ENCODE results near the gene HCN2.

The HCN2 gene

GRCh38 chr19:576768-577438 lies 12.8 kb upstream of the HCN2 start:
- no peak for TF ChIP-seq CTCF (IDR thresholded peaks at IDR 0.05; ENCODE audit: insufficient read depth, low read length, poor library complexity, severe bottlenecking)
- TF ChIP-seq EZH2phosphoT487 (conservative IDR thresholded peaks at IDR 0.05; ENCODE audit: low read length): no peak
- Histone ChIP-seq H3K9me3 (ENCODE audit: insufficient read depth, low read length) (no peaks in the 10 kb centered on the region), H3K27ac (ENCODE audit: low read depth, low read length) (no peak overlapping the region), H3K36me3 (ENCODE audit: low read length) (no peaks in the 10 kb centered on the region), H3K9ac (ENCODE audit: low read length) (no peak overlapping the region), H2AFZ (ENCODE audit: low read depth, low read length, severe bottlenecking) (no peak overlapping the region), H3K79me2 (ENCODE audit: insufficient read depth, low read length) (peaks cover 66% of the 10 kb centered on the region), H4K20me1 (ENCODE audit: low read depth, low read length) (no peaks in the 10 kb centered on the region), H3K27me3 (ENCODE audit: low read length) (no peaks in the 10 kb centered on the region), H3F3A (ENCODE audit: insufficient read depth) (peaks cover 3% of the 10 kb centered on the region; the same call in 1 of the 2 replicates), H3K4me3 (ENCODE audit: insufficient read depth, low read length, poor library complexity, severe bottlenecking) (no peak overlapping the region), H3K9me2 (replicated peaks; ENCODE audit: insufficient read depth, low read length) (no peaks in the 10 kb centered on the region), H3K4me2 (ENCODE audit: low read depth, low read length, poor library complexity, severe bottlenecking) (no peak overlapping the region)

GRCh38 chr19:577439-578392 lies 12.0 kb upstream of the HCN2 start:
- no peak overlapping the region for H2AFZ ChIP-seq (ENCODE audit: low read depth, low read length, severe bottlenecking)
- no peaks in the 10 kb centered on the region for H3F3A ChIP-seq (ENCODE audit: insufficient read depth)
- peaks cover 65% of the 10 kb centered on the region for H3K79me2 ChIP-seq (ENCODE audit: insufficient read depth, low read length)
- TF ChIP-seq EZH2phosphoT487 (conservative IDR thresholded peaks at IDR 0.05; ENCODE audit: low read length): no peak
- no peak for TF ChIP-seq CTCF (IDR thresholded peaks at IDR 0.05; ENCODE audit: insufficient read depth, low read length, poor library complexity, severe bottlenecking)
- no peaks in the 10 kb centered on the region for H3K27me3 ChIP-seq (ENCODE audit: low read length)
- no peak overlapping the region for H3K4me2 ChIP-seq (ENCODE audit: low read depth, low read length, poor library complexity, severe bottlenecking)
- no peaks in the 10 kb centered on the region for H3K36me3 ChIP-seq (ENCODE audit: low read length)
- no peak overlapping the region for H3K9ac ChIP-seq (ENCODE audit: low read length)
- no peaks in the 10 kb centered on the region for H3K9me3 ChIP-seq (ENCODE audit: insufficient read depth, low read length)
- H4K20me1 ChIP-seq (ENCODE audit: low read depth, low read length): no peaks in the 10 kb centered on the region
- no peak overlapping the region for H3K27ac ChIP-seq (ENCODE audit: low read depth, low read length)
- no peaks in the 10 kb centered on the region for H3K9me2 ChIP-seq (replicated peaks; ENCODE audit: insufficient read depth, low read length)
- no peak overlapping the region for H3K4me3 ChIP-seq (ENCODE audit: insufficient read depth, low read length, poor library complexity, severe bottlenecking)

GRCh38 chr19:579111-579841 lies 10.4 kb upstream of the HCN2 start:
- no peaks in the 10 kb centered on the region for H4K20me1 ChIP-seq (ENCODE audit: low read depth, low read length)
- H3K9me3 ChIP-seq (ENCODE audit: insufficient read depth, low read length): no peaks in the 10 kb centered on the region
- H3K27ac ChIP-seq (ENCODE audit: low read depth, low read length): no peak overlapping the region
- peaks cover 49% of the 10 kb centered on the region for H3K79me2 ChIP-seq (ENCODE audit: insufficient read depth, low read length)
- no peak overlapping the region for H3K9ac ChIP-seq (ENCODE audit: low read length)
- H3K27me3 ChIP-seq (ENCODE audit: low read length): no peaks in the 10 kb centered on the region
- no peaks in the 10 kb centered on the region for H3F3A ChIP-seq (ENCODE audit: insufficient read depth)
- no peak overlapping the region for H3K4me3 ChIP-seq (ENCODE audit: insufficient read depth, low read length, poor library complexity, severe bottlenecking)
- TF ChIP-seq EZH2phosphoT487 (conservative IDR thresholded peaks at IDR 0.05; ENCODE audit: low read length) (no peak), CTCF (IDR thresholded peaks at IDR 0.05; ENCODE audit: insufficient read depth, low read length, poor library complexity, severe bottlenecking) (no peak)
- no peaks in the 10 kb centered on the region for H3K36me3 ChIP-seq (ENCODE audit: low read length)
- H3K9me2 ChIP-seq (replicated peaks; ENCODE audit: insufficient read depth, low read length): no peaks in the 10 kb centered on the region
- no peak overlapping the region for H3K4me2 ChIP-seq (ENCODE audit: low read depth, low read length, poor library complexity, severe bottlenecking)
- H2AFZ ChIP-seq (ENCODE audit: low read depth, low read length, severe bottlenecking): no peak overlapping the region
